ENCODE measurements around the gene THADA. TPM values are rescaled to one million over a fixed set of nuclear protein-coding genes. Genes with fewer than 3 reads are reported as not detected.

Gene THADA
- total RNA-seq, 2 experiments from 2014 or later: 31.2 to 32.3 TPM

GRCh38 chr2:43226955-43227829, 368.6 kb downstream of the THADA start:
- no TSS peak for BruUV-seq (replicated peaks)
- intact Hi-C loops (cut with micrococcal nuclease; ENCODE audit: unreplicated experiment): loop anchor here (1.0 to 5.0 kb wide), 4 partner anchors 9 to 400 kb away; no protein-coding TSS in a partner anchor

GRCh38 chr2:43226558-43226954, 369.3 kb downstream of the THADA start, which contains the start of gene ZFP36L2:
Gene ZFP36L2 (minus strand): TSS chr2:43226606. CDS start chr2:43226315, 291 bp downstream.
- Histone ChIP-seq H3K4me2 (ENCODE audit: low read length) (peak within 1 kb of the TSS; percentile 88), H3K9me3 (ENCODE audit: low read length) (no peaks in the 10 kb centered on the region), H4K20me1 (ENCODE audit: insufficient read depth, low read length) (peaks cover 14% of the 10 kb centered on the region), H2AFZ (ENCODE audit: low read length) (no peak within 1 kb of the TSS; the same call in 1 of the 2 replicates), H3K79me2 (ENCODE audit: insufficient read depth, low read depth, low read length) (peaks cover 46% of the 10 kb centered on the region), H3K4me3 (ENCODE audit: low read depth, low read length, poor library complexity, severe bottlenecking) (peak within 1 kb of the TSS; percentile 89), H3K36me3 (ENCODE audit: insufficient read depth, low read length) (peaks cover 46% of the 10 kb centered on the region), H3K27ac (ENCODE audit: low read depth, low read length, poor library complexity, severe bottlenecking) (peak within 1 kb of the TSS; percentile 84), H3K4me1 (ENCODE audit: insufficient read depth, low read length, poor library complexity, severe bottlenecking) (peaks cover 71% of the 10 kb centered on the region), H3K9me2 (ENCODE audit: insufficient read depth, low read length) (no peaks in the 10 kb centered on the region)
- ChIA-PET POLR2A (interaction anchor here (0.5 to 3.6 kb wide), 14 partner anchors 8 to 549 kb away, joined by 3 to 50 read pairs (median 4); no protein-coding TSS in a partner anchor), CTCF (ENCODE audit: unreplicated experiment) (interaction anchor here (0.6 to 5.5 kb wide), 4 partner anchors 11 to 99 kb away, joined by 3 to 30 read pairs (median 4); no protein-coding TSS in a partner anchor)
- intact Hi-C loops (cut with micrococcal nuclease; ENCODE audit: unreplicated experiment): loop anchor here (1.0 to 5.0 kb wide), 3 partner anchors 8 to 399 kb away; no protein-coding TSS in a partner anchor
- TF ChIP-seq EZH2phosphoT487 (IDR thresholded peaks at IDR 0.05; ENCODE audit: borderline replicate concordance, low read depth, low read length) (no peak), CTCF (conservative IDR thresholded peaks at IDR 0.05; ENCODE audit: low read length) (no peak)
- peak; percentile 97 for DNase-seq (ENCODE audit: low spot score)
- BruUV-seq (replicated peaks): no TSS peak

More at GRCh38 chr2:43226955-43227829, 368.6 kb downstream of the THADA start:
- Histone ChIP-seq H4K20me1 (ENCODE audit: insufficient read depth, low read length) (peaks cover 8% of the 10 kb centered on the region), H3K4me3 (ENCODE audit: low read depth, low read length, poor library complexity, severe bottlenecking) (peak overlapping the region; percentile 89), H3K79me2 (ENCODE audit: insufficient read depth, low read depth, low read length) (peaks cover 40% of the 10 kb centered on the region), H3K4me1 (ENCODE audit: insufficient read depth, low read length, poor library complexity, severe bottlenecking) (peaks cover 69% of the 10 kb centered on the region), H3K9me3 (ENCODE audit: low read length) (no peaks in the 10 kb centered on the region), H3K27ac (ENCODE audit: low read depth, low read length, poor library complexity, severe bottlenecking) (peak overlapping the region; percentile 84), H2AFZ (ENCODE audit: low read length) (no peak overlapping the region; the same call in 1 of the 2 replicates), H3K4me2 (ENCODE audit: low read length) (peak overlapping the region; percentile 81), H3K9me2 (ENCODE audit: insufficient read depth, low read length) (no peaks in the 10 kb centered on the region), H3K36me3 (ENCODE audit: insufficient read depth, low read length) (peaks cover 40% of the 10 kb centered on the region)
- ChIA-PET CTCF (ENCODE audit: unreplicated experiment) (interaction anchor here (0.6 to 5.5 kb wide), 7 partner anchors 11 to 99 kb away, joined by 3 to 30 read pairs (median 5); no protein-coding TSS in a partner anchor), POLR2A (interaction anchor here (0.5 to 3.6 kb wide), 15 partner anchors 9 to 548 kb away, joined by 3 to 50 read pairs (median 4); no protein-coding TSS in a partner anchor)
- TF ChIP-seq CTCF (conservative IDR thresholded peaks at IDR 0.05; ENCODE audit: low read length) (peak; percentile 53), EZH2phosphoT487 (IDR thresholded peaks at IDR 0.05; ENCODE audit: borderline replicate concordance, low read depth, low read length) (no peak)
- DNase-seq (ENCODE audit: low spot score): peak; percentile 81

Measured in OCI-LY7 (cell line).